ENCODE data around the gene LYPLA2. TPM values are rescaled to one million over a fixed set of nuclear protein-coding genes. Genes with fewer than 3 reads are reported as not detected.
"Not testable (repeated sequence)": the region's sequence is repeated elsewhere in the genome, so short reads cannot be mapped to it uniquely, and the experiment has no call there.

LYPLA2 gene
- polyA plus RNA-seq, 4 donors = 82.9 to 137 (median 99.1) TPM

GRCh38 chr1:23800400-23801337, 9.7 kb downstream of the LYPLA2 start, which contains the start of gene GALE:
Gene GALE, minus strand, starts transcription at chr1:23800754. Its CDS starts 1,747 bp downstream, at chr1:23799007.
- Histone ChIP-seq H3K27me3 (ENCODE audit: control insufficient read depth in 3 of 3, insufficient read depth in 3 of 3, low read length in 3 of 3) (no peaks in the 10 kb centered on the region), H3K4me3 (ENCODE audit: low read depth in 1 of 3, low read length in 3 of 3) (peak within 1 kb of the TSS; percentile 70 to 80 (median 71)), H3K9me3 (ENCODE audit: control insufficient read depth in 2 of 2, insufficient read depth in 1 of 2, low read depth in 1 of 2, low read length in 1 of 2) (no peaks in the 10 kb centered on the region), H3K4me1 (ENCODE audit: control insufficient read depth in 3 of 3, insufficient read depth in 2 of 3, low read depth in 1 of 3, low read length in 2 of 3) (peaks cover 0 to 39% (median 0%) of the 10 kb centered on the region in 3 donors), H3K27ac (ENCODE audit: low read depth in 1 of 3, low read length in 2 of 3) (peak within 1 kb of the TSS; percentile 95 to 100 (median 99)), H3K36me3 (ENCODE audit: control insufficient read depth in 3 of 3, insufficient read depth in 2 of 3, low read depth in 1 of 3, low read length in 3 of 3) (peaks cover 0 to 74% (median 6%) of the 10 kb centered on the region in 3 donors)
- FAIRE-seq (no peak), DNase-seq (peak; percentile 97 to 100)
- WGBS, 3 donors = 0 to 1% (median 1%) methylated on average over 68 to 82 of the region's 82 CpGs

DNA sequence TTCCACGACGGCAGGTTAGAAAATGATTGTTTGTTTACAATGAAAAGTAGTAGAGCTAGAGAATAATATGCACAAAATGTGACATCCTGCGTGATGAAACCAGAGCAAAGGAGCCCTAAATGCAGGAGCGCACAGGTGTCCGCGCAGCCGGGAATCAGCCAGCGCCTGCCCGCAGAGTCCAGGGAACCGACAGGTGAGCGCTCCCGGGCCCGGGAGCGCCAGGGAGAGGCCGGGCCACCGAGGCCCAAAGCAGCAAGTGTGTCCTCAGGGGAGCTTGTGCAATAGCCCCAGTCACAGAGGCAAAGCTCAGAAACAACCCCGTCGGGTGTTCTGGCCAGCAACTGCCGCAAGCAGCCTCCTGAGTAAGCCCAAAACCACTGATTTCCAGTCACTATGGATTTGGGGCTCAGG, 10.4 kb downstream of the LYPLA2 start:
- DNase-seq = peak; percentile 62 to 71
- H3K4me1 ChIP-seq (ENCODE audit: control insufficient read depth in 3 of 3, insufficient read depth in 2 of 3, low read depth in 1 of 3, low read length in 2 of 3) = peaks cover 0 to 43% (median 0%) of the 10 kb centered on the region in 3 donors
- H3K9me3 ChIP-seq (ENCODE audit: control insufficient read depth in 2 of 2, insufficient read depth in 1 of 2, low read depth in 1 of 2, low read length in 1 of 2) = no peaks in the 10 kb centered on the region
- 8 to 24% (median 13%) methylated on average over 19 of the region's 19 CpGs for WGBS, 3 donors
- no peaks in the 10 kb centered on the region for H3K27me3 ChIP-seq (ENCODE audit: control insufficient read depth in 3 of 3, insufficient read depth in 3 of 3, low read length in 3 of 3)
- H3K27ac ChIP-seq (ENCODE audit: low read depth in 1 of 3, low read length in 2 of 3) = peak overlapping the region; percentile 80 to 94 (median 93)
- peak overlapping the region; percentile 70 to 80 (median 71) for H3K4me3 ChIP-seq (ENCODE audit: low read depth in 1 of 3, low read length in 3 of 3)
- no peak for FAIRE-seq
- H3K36me3 ChIP-seq (ENCODE audit: control insufficient read depth in 3 of 3, insufficient read depth in 2 of 3, low read depth in 1 of 3, low read length in 3 of 3) = peaks cover 0 to 73% (median under 1%) of the 10 kb centered on the region in 3 donors

GRCh38 chr1:23801876-23802275, 10.9 kb downstream of the LYPLA2 start:
- WGBS, 3 donors = 48 to 61% (median 55%) methylated on average over 10 of the region's 10 CpGs
- Histone ChIP-seq H3K4me1 (ENCODE audit: control insufficient read depth in 3 of 3, insufficient read depth in 2 of 3, low read depth in 1 of 3, low read length in 2 of 3) (peaks cover 0 to 38% (median 0%) of the 10 kb centered on the region in 3 donors), H3K36me3 (ENCODE audit: control insufficient read depth in 3 of 3, insufficient read depth in 2 of 3, low read depth in 1 of 3, low read length in 3 of 3) (peaks cover 0 to 72% (median 0%) of the 10 kb centered on the region in 3 donors), H3K4me3 (ENCODE audit: low read depth in 1 of 3, low read length in 3 of 3) (no peak overlapping the region), H3K27ac (ENCODE audit: low read depth in 1 of 3, low read length in 2 of 3) (peak overlapping the region in 1 of 3 donors; percentile 93), H3K27me3 (ENCODE audit: control insufficient read depth in 3 of 3, insufficient read depth in 3 of 3, low read length in 3 of 3) (no peaks in the 10 kb centered on the region), H3K9me3 (ENCODE audit: control insufficient read depth in 2 of 2, insufficient read depth in 1 of 2, low read depth in 1 of 2, low read length in 1 of 2) (no peaks in the 10 kb centered on the region)
- FAIRE-seq (no peak), DNase-seq (no peak)

- not testable (repeated sequence) for FAIRE-seq; H3K27ac ChIP-seq (ENCODE audit: low read depth in 1 of 3, low read length in 2 of 3); H3K4me3 ChIP-seq (ENCODE audit: low read depth in 1 of 3, low read length in 3 of 3); H3K9me3 ChIP-seq (ENCODE audit: control insufficient read depth in 2 of 2, insufficient read depth in 1 of 2, low read depth in 1 of 2, low read length in 1 of 2); H3K27me3 ChIP-seq (ENCODE audit: control insufficient read depth in 3 of 3, insufficient read depth in 3 of 3, low read length in 3 of 3); DNase-seq
- H3K36me3 ChIP-seq (ENCODE audit: control insufficient read depth in 3 of 3, insufficient read depth in 2 of 3, low read depth in 1 of 3, low read length in 3 of 3) = peaks cover 0 to 72% (median 0%) of the 10 kb centered on the region in 3 donors
- WGBS, 3 donors = 95 to 97% (median 96%) methylated on average over 7 of the region's 7 CpGs
- H3K4me1 ChIP-seq (ENCODE audit: control insufficient read depth in 3 of 3, insufficient read depth in 2 of 3, low read depth in 1 of 3, low read length in 2 of 3) = peaks cover 0 to 30% (median 0%) of the 10 kb centered on the region in 3 donors
Measured at GRCh38 chr1:23802809-23803342, 11.9 kb downstream of the LYPLA2 start.

GRCh38 chr1:23803674-23804073, 12.7 kb downstream of the LYPLA2 start:
- 93 to 98% (median 97%) methylated on average over 5 of the region's 5 CpGs for WGBS, 3 donors
- Histone ChIP-seq H3K9me3 (ENCODE audit: control insufficient read depth in 2 of 2, insufficient read depth in 1 of 2, low read depth in 1 of 2, low read length in 1 of 2) (no peaks in the 10 kb centered on the region), H3K27ac (ENCODE audit: low read depth in 1 of 3, low read length in 2 of 3) (no peak overlapping the region), H3K36me3 (ENCODE audit: control insufficient read depth in 3 of 3, insufficient read depth in 2 of 3, low read depth in 1 of 3, low read length in 3 of 3) (peaks cover 0 to 70% (median 2%) of the 10 kb centered on the region in 3 donors), H3K4me1 (ENCODE audit: control insufficient read depth in 3 of 3, insufficient read depth in 2 of 3, low read depth in 1 of 3, low read length in 2 of 3) (peaks cover 0 to 25% (median 0%) of the 10 kb centered on the region in 3 donors), H3K4me3 (ENCODE audit: low read depth in 1 of 3, low read length in 3 of 3) (no peak overlapping the region), H3K27me3 (ENCODE audit: control insufficient read depth in 3 of 3, insufficient read depth in 3 of 3, low read length in 3 of 3) (no peaks in the 10 kb centered on the region)
- FAIRE-seq (no peak), DNase-seq (no peak)

- Histone ChIP-seq H3K4me1 (ENCODE audit: control insufficient read depth in 3 of 3, insufficient read depth in 2 of 3, low read depth in 1 of 3, low read length in 2 of 3) (peaks cover 0 to 19% (median 0%) of the 10 kb centered on the region in 3 donors), H3K36me3 (ENCODE audit: control insufficient read depth in 3 of 3, insufficient read depth in 2 of 3, low read depth in 1 of 3, low read length in 3 of 3) (peaks cover 0 to 63% (median 2%) of the 10 kb centered on the region in 3 donors), H3K27me3 (ENCODE audit: control insufficient read depth in 3 of 3, insufficient read depth in 3 of 3, low read length in 3 of 3) (no peaks in the 10 kb centered on the region), H3K27ac (ENCODE audit: low read depth in 1 of 3, low read length in 2 of 3) (no peak overlapping the region), H3K9me3 (ENCODE audit: control insufficient read depth in 2 of 2, insufficient read depth in 1 of 2, low read depth in 1 of 2, low read length in 1 of 2) (no peaks in the 10 kb centered on the region), H3K4me3 (ENCODE audit: low read depth in 1 of 3, low read length in 3 of 3) (no peak overlapping the region)
- WGBS, 3 donors = 79 to 89% (median 87%) methylated on average over 7 of the region's 7 CpGs
- FAIRE-seq (no peak), DNase-seq (no peak)
Measured at GRCh38 chr1:23804183-23804835, 13.4 kb downstream of the LYPLA2 start.

- DNase-seq (no peak), FAIRE-seq (no peak)
- Histone ChIP-seq H3K4me3 (ENCODE audit: low read depth in 1 of 3, low read length in 3 of 3) (no peak overlapping the region), H3K4me1 (ENCODE audit: control insufficient read depth in 3 of 3, insufficient read depth in 2 of 3, low read depth in 1 of 3, low read length in 2 of 3) (peaks cover 0 to 25% (median 0%) of the 10 kb centered on the region in 3 donors), H3K27ac (ENCODE audit: low read depth in 1 of 3, low read length in 2 of 3) (no peak overlapping the region), H3K27me3 (ENCODE audit: control insufficient read depth in 3 of 3, insufficient read depth in 3 of 3, low read length in 3 of 3) (no peaks in the 10 kb centered on the region), H3K9me3 (ENCODE audit: control insufficient read depth in 2 of 2, insufficient read depth in 1 of 2, low read depth in 1 of 2, low read length in 1 of 2) (no peaks in the 10 kb centered on the region), H3K36me3 (ENCODE audit: control insufficient read depth in 3 of 3, insufficient read depth in 2 of 3, low read depth in 1 of 3, low read length in 3 of 3) (peaks cover 0 to 65% (median 2%) of the 10 kb centered on the region in 3 donors)
- 86 to 93% (median 91%) methylated on average over 2 of the region's 2 CpGs for WGBS, 3 donors
Measured at GRCh38 chr1:23805025-23805424, 14.1 kb downstream of the LYPLA2 start.

DNA sequence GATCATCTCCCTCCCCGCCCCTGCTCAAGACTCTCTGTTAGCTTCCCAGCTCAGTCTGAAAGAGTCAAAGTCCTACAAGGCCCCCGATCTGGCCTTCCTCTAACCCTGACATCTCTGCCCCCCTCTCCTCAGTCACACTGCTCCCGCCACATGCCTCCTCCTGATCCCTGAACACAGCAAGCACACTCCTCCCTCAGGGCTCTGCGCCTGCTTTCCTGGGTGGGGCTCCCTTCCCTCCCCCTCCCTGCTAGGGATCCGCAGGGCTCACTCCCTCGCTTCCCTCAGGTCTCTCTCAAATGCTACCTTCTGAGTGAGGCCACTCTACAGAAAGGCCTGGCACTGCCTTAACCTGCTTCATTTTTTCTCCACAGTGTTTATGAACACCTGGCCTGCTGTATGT, 15.3 kb downstream of the LYPLA2 start:
- no peaks in the 10 kb centered on the region for H3K9me3 ChIP-seq (ENCODE audit: control insufficient read depth in 2 of 2, insufficient read depth in 1 of 2, low read depth in 1 of 2, low read length in 1 of 2)
- peaks cover 0 to 76% (median 2%) of the 10 kb centered on the region in 3 donors for H3K36me3 ChIP-seq (ENCODE audit: control insufficient read depth in 3 of 3, insufficient read depth in 2 of 3, low read depth in 1 of 3, low read length in 3 of 3)
- H3K4me1 ChIP-seq (ENCODE audit: control insufficient read depth in 3 of 3, insufficient read depth in 2 of 3, low read depth in 1 of 3, low read length in 2 of 3) = peaks cover 0 to 37% (median 0%) of the 10 kb centered on the region in 3 donors
- no peak overlapping the region for H3K27ac ChIP-seq (ENCODE audit: low read depth in 1 of 3, low read length in 2 of 3)
- DNase-seq (no peak), FAIRE-seq (no peak)
- 72 to 84% (median 83%) methylated on average over 6 of the region's 6 CpGs for WGBS, 3 donors
- H3K4me3 ChIP-seq (ENCODE audit: low read depth in 1 of 3, low read length in 3 of 3) = no peak overlapping the region
- H3K27me3 ChIP-seq (ENCODE audit: control insufficient read depth in 3 of 3, insufficient read depth in 3 of 3, low read length in 3 of 3) = no peaks in the 10 kb centered on the region
